CD14-positive monocyte (primary cell): ENCODE results near the gene TSC22D1. TPM values are rescaled to one million over a fixed set of nuclear protein-coding genes. Genes with fewer than 3 reads are reported as not detected.

Experiments
- DNase-seq, 3 donors: peaks; one replicate each; pipeline ENCODE4 v3.0.0-alpha.2; 2011 to 2022
- H2AFZ ChIP-seq: 2 replicates; pipeline ENCODE4 v1.6.0; 2012; ENCODE audit warnings: mild to moderate bottlenecking, low read depth, low read length, inconsistent platforms; ENCODE audit not compliant: insufficient read depth, poor library complexity, severe bottlenecking
- H3K27ac ChIP-seq, 2 donors: 1 replicate in 1 of 2; 2 replicates in 1 of 2; pipeline ENCODE4 v1.5.1; 2012 to 2013; ENCODE audit warnings: low read length in 2 of 2, control low read depth in 1 of 2, inconsistent platforms in 1 of 2, low read depth in 1 of 2, mild to moderate bottlenecking in 1 of 2
- H3K27me3 ChIP-seq, 2 donors: one replicate each; pipeline versions ENCODE4 v1.6.0 to v1.6.1; 2011 to 2013; ENCODE audit warnings: low read length in 2 of 2; ENCODE audit not compliant: control insufficient read depth in 2 of 2, insufficient read depth in 2 of 2
- H3K36me3 ChIP-seq, 2 donors: replicated peaks in 1 of 2; 1 replicate in 1 of 2; 2 replicates in 1 of 2; pipeline versions ENCODE4 v1.5.1 to v1.6.1; 2012 to 2013; ENCODE audit warnings: low read length in 2 of 2, control low read depth in 1 of 2, inconsistent platforms in 1 of 2, mild to moderate bottlenecking in 1 of 2; ENCODE audit not compliant: insufficient read depth in 2 of 2, control insufficient read depth in 1 of 2
- H3K4me1 ChIP-seq, 2 donors: 1 replicate in 1 of 2; 2 replicates in 1 of 2; pipeline versions ENCODE4 v1.5.1 to v1.6.1; 2012 to 2013; ENCODE audit warnings: low read length in 2 of 2, control low read depth in 1 of 2, inconsistent platforms in 1 of 2, mild to moderate bottlenecking in 1 of 2, moderate library complexity in 1 of 2; ENCODE audit not compliant: insufficient read depth in 2 of 2, control insufficient read depth in 1 of 2
- H3K4me2 ChIP-seq: replicated peaks from 2 replicates; pipeline ENCODE3; 2012; ENCODE audit warnings: low read length, moderate library complexity, mild to moderate bottlenecking; ENCODE audit not compliant: poor library complexity, severe bottlenecking; ENCODE audit errors: extremely low read depth
- H3K4me3 ChIP-seq, 3 experiments: fragments of 200-600 bp in 1 of 3; sonication (generic) in 1 of 3; replicated peaks in 1 of 3; 1 replicate in 2 of 3; 2 replicates in 1 of 3; pipeline ENCODE4 v1.5.1; 2011 to 2013; ENCODE audit warnings: low read length in 3 of 3, mild to moderate bottlenecking in 3 of 3, control low read depth in 2 of 3, low read depth in 2 of 3, inconsistent platforms in 1 of 3, moderate library complexity in 1 of 3
- H3K79me2 ChIP-seq: 2 replicates; pipeline ENCODE4 v1.6.0; 2012; ENCODE audit warnings: mild to moderate bottlenecking, control low read depth, inconsistent platforms, low read length, moderate library complexity; ENCODE audit not compliant: insufficient read depth
- H3K9ac ChIP-seq: 2 replicates; pipeline ENCODE4 v1.6.0; 2017; ENCODE audit warnings: low read length, mild to moderate bottlenecking; ENCODE audit not compliant: insufficient read depth, poor library complexity, severe bottlenecking
- H3K9me3 ChIP-seq, 2 donors: replicated peaks in 1 of 2; 1 replicate in 1 of 2; 2 replicates in 1 of 2; pipeline versions ENCODE4 v1.5.1 to v1.6.1; 2012 to 2013; ENCODE audit warnings: low read length in 2 of 2, control low read depth in 1 of 2; ENCODE audit not compliant: control insufficient read depth in 1 of 2, insufficient read depth in 1 of 2
- H4K20me1 ChIP-seq: 2 replicates; pipeline ENCODE4 v1.6.0; 2012; ENCODE audit warnings: mild to moderate bottlenecking, low read length, control low read depth, moderate library complexity; ENCODE audit not compliant: insufficient read depth
- H3K27ac Mint-ChIP-seq, 7 donors: one replicate each; pipeline ENCODE4 v1.8.0; 2020; ENCODE audit warnings: mild to moderate bottlenecking in 7 of 7, mixed read lengths in 7 of 7, moderate library complexity in 6 of 7, inconsistent platforms in 2 of 7
- H3K27me3 Mint-ChIP-seq, 3 donors: one replicate each; pipeline ENCODE4 v1.8.0; 2021 to 2022; ENCODE audit warnings: low read depth in 3 of 3, mild to moderate bottlenecking in 3 of 3, mixed read lengths in 3 of 3, moderate library complexity in 3 of 3, inconsistent platforms in 1 of 3
- H3K36me3 Mint-ChIP-seq, 2 donors: one replicate each; pipeline ENCODE4 v1.8.0; 2020; ENCODE audit warnings: mixed read lengths in 2 of 2, inconsistent platforms in 1 of 2, mild to moderate bottlenecking in 1 of 2
- H3K4me1 Mint-ChIP-seq: one replicate; pipeline ENCODE4 v1.8.0; 2020; ENCODE audit warnings: mild to moderate bottlenecking, mixed read lengths
- H3K4me3 Mint-ChIP-seq, 2 donors: one replicate each; pipeline ENCODE4 v1.8.0; 2020; ENCODE audit warnings: mild to moderate bottlenecking in 2 of 2, mixed read lengths in 2 of 2, moderate library complexity in 1 of 2
- H3K9me3 Mint-ChIP-seq, 7 donors: one replicate each; pipeline ENCODE4 v1.8.0; 2020 to 2022; ENCODE audit warnings: mixed read lengths in 7 of 7, mild to moderate bottlenecking in 6 of 7, moderate library complexity in 6 of 7, inconsistent platforms in 2 of 7
- CTCF ChIP-seq: fragments of 200-600 bp; IDR thresholded peaks from one replicate; pipeline ENCODE4 v1.8.0; 2022; ENCODE audit warnings: antibody characterized with exemption, mild to moderate bottlenecking
- WGBS: methylation state at CpG from one replicate; pipeline ENCODE4 v1.1.5; 2013; ENCODE audit warnings: missing lambda C conversion rate; ENCODE audit not compliant: insufficient coverage; 5-methylcytosine and 5-hydroxymethylcytosine counted together
- intact Hi-C, 2 donors: fragments of 100-400 bp; cut with micrococcal nuclease; formaldehyde crosslinking; loops; one replicate each; pipeline versions ENCODE4 v1.15.0 to v1.15.1; 2023
- polyA plus RNA-seq, 3 donors: library from polyadenylated mRNA; depleted of rRNA in 1 of 3; unstranded in 2 of 3; stranded (reverse) in 1 of 3; fragments of 300-500 nt in 2 of 3; fragments of >200 nt in 1 of 3; fragmentation: Illumina TruSeq in 2 of 3; gene quantifications; 1 replicate in 2 of 3; 2 replicates in 1 of 3; pipeline ENCODE4 v1.2.3, GENCODE V29; 2012 to 2021

Gene TSC22D1
- polyA plus RNA-seq, 3 donors, result 1.9 to 10.4 (median 3.1) TPM

GRCh38 chr13:44470638-44471562, 105.2 kb downstream of the TSC22D1 start:
- Mint-ChIP-seq H3K27ac (no peak overlapping the region), H3K27me3 (peaks cover 0 to 2% (median 0%) of the 10 kb centered on the region in 3 donors), H3K36me3 (no peaks in the 10 kb centered on the region), H3K4me3 (no peak overlapping the region), H3K9me3 (no peaks in the 10 kb centered on the region), H3K4me1 (no peaks in the 10 kb centered on the region)
- H3K9me3 ChIP-seq, result no peaks in the 10 kb centered on the region
- 71% methylated on average over 1 of the region's 4 CpGs for WGBS
- peak; percentile 63 for TF ChIP-seq CTCF
- H3K27ac ChIP-seq, result no peak overlapping the region
- no peaks in the 10 kb centered on the region for H3K4me1 ChIP-seq
- H4K20me1 ChIP-seq, result no peaks in the 10 kb centered on the region
- no peak overlapping the region for H3K4me2 ChIP-seq
- no peaks in the 10 kb centered on the region for H3K27me3 ChIP-seq
- no peak overlapping the region for H3K9ac ChIP-seq
- no peak overlapping the region for H2AFZ ChIP-seq
- no peak overlapping the region for H3K4me3 ChIP-seq
- intact Hi-C loops, result loop anchor here in 1 of 2 donors (5.0 kb wide), 1 partner anchor 564 kb away; no protein-coding TSS in a partner anchor
- H3K79me2 ChIP-seq, result no peaks in the 10 kb centered on the region
- peak in 1 of 3 donors; percentile 24 for DNase-seq
- no peaks in the 10 kb centered on the region for H3K36me3 ChIP-seq

GRCh38 chr13:44468874-44469273, 107.3 kb downstream of the TSC22D1 start:
- Histone ChIP-seq H3K27me3 (no peaks in the 10 kb centered on the region), H3K4me3 (no peak overlapping the region), H3K9ac (no peak overlapping the region), H3K79me2 (no peaks in the 10 kb centered on the region), H3K9me3 (no peaks in the 10 kb centered on the region), H4K20me1 (no peaks in the 10 kb centered on the region), H3K4me2 (no peak overlapping the region), H3K27ac (no peak overlapping the region), H2AFZ (no peak overlapping the region), H3K4me1 (no peaks in the 10 kb centered on the region), H3K36me3 (no peaks in the 10 kb centered on the region)
- WGBS, result 100% methylated on average over 1 of the region's 3 CpGs
- Mint-ChIP-seq H3K9me3 (no peaks in the 10 kb centered on the region), H3K4me1 (no peaks in the 10 kb centered on the region), H3K36me3 (no peaks in the 10 kb centered on the region), H3K27ac (no peak overlapping the region), H3K27me3 (peaks cover 0 to 2% (median 0%) of the 10 kb centered on the region in 3 donors), H3K4me3 (no peak overlapping the region)
- TF ChIP-seq CTCF, result no peak
- no peak for DNase-seq
- intact Hi-C loops, result no loop called here
